HG03460 (cell line): ENCODE results near the gene CPN1.
"Not testable (repeated sequence)": the region's sequence is repeated elsewhere in the genome, so short reads cannot be mapped to it uniquely, and the experiment has no call there.

ENCODE experiments used
- ATAC-seq: cut with Tn5 transposase; IDR thresholded peaks from one replicate; pipeline ENCODE4 v1.9.1; 2021; ENCODE audit not compliant: unreplicated experiment

The CPN1 gene

GRCh38 chr10:100081075-100082001, at the start of gene CPN1:
Gene CPN1, minus strand, starts transcription at chr10:100081869. Its CDS starts 244 bp downstream, at chr10:100081625.
- ATAC-seq = no peak

- no peak for ATAC-seq
Observed at GRCh38 chr10:100130831-100131230, 49.2 kb upstream of the CPN1 start.

- ATAC-seq = no peak
Observed at GRCh38 chr10:100129424-100129823, 47.8 kb upstream of the CPN1 start.

DNA sequence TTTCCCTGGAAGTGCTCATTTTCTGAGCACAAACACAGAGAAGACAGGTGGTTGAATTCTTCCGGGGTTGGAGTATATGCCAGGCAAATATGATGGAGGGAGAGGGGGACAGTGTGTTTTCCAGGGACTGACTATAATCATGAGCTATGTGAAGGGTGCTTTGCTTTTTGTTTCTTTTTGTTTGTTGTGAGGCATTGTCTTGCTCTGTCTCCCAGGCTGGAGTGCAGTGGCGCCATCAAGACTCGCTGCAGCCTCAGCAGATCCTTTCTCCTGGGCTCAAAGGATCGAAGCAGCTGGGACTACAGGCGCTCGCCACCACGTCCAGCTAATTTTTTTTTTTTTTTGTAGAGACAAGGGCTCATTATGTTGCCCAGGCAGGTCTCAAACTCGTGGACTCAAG, 47.3 kb upstream of the CPN1 start:
- ATAC-seq = no peak

DNA sequence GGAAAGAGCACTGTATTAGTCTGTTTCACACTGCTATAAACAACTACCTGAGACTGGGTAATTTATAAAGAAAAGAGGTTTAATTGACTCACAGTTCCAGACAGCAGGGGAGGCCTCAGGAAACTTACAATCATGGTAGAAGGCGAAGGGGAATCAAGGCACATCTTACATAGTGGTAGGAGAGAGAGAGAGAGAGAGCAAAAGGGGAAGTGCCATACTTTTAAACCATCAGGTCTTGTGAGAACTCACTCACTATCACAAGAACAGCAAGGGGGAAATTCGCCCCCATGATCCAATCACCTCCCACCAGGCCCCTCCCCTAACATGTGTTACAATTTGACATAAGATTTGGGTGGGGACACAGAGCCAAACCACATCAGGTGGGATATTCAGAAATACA, 43.7 kb upstream of the CPN1 start:
- not testable (repeated sequence) for ATAC-seq

DNA sequence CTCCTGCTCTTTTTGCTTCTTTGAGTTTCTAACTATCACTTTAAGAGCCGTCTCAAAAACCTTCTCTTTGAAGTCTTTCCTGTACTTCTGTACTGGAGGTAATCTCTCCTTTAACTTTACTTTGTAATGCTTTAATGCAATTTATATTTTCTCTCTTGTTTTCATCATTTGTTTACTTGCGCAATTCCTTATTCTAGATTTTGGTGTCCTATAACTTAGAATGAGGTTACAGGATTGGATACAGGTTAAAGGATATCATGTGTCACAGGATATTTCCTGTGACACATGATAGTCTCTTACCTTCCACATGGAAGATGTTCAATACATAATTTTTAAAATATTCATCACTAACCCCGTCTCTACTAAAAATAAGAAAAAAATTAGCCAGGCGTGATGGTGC, 42.4 kb upstream of the CPN1 start:
- ATAC-seq = no peak

DNA sequence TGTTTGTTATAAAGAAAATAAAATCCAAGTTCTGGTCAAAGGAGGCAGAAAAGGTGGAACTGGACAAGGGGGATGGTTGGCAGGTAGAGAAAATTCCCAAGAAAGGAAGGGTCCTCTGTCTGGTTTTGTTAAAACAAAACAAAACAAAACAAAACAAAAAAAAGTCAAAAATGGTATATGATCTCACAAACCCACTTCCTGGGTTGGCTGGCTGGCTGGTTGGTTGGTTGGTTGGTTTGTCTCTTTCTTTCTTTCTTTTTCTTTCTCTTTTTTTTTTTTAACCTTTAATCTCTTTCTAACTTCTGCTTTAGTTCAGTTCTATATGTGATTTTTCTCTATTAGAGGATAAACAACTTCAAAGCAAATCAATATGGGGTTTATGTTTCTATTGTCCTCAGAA, 41.1 kb upstream of the CPN1 start:
- ATAC-seq = no peak

DNA sequence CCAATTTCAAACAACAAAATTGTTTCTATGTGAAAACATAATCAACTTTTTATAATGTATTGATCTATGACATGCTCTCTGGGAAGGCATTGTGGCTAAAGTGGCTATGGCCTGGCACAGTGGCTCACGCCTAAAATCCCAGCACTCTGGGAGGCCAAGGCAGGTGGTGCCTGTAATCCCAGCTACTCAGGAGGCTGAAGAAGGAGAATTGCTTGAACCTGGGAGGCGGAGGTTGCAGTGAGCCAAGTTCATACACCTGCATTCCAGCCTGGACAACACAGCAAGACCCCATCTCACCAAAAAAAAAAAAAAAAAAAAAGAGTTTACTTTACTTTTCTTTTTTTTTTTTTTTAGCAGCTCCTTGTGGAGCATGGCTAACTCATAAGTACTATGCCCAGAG, 38.9 kb upstream of the CPN1 start:
- no peak for ATAC-seq

- no peak for ATAC-seq
Observed at GRCh38 chr10:100119726-100120125, 38.1 kb upstream of the CPN1 start.

DNA sequence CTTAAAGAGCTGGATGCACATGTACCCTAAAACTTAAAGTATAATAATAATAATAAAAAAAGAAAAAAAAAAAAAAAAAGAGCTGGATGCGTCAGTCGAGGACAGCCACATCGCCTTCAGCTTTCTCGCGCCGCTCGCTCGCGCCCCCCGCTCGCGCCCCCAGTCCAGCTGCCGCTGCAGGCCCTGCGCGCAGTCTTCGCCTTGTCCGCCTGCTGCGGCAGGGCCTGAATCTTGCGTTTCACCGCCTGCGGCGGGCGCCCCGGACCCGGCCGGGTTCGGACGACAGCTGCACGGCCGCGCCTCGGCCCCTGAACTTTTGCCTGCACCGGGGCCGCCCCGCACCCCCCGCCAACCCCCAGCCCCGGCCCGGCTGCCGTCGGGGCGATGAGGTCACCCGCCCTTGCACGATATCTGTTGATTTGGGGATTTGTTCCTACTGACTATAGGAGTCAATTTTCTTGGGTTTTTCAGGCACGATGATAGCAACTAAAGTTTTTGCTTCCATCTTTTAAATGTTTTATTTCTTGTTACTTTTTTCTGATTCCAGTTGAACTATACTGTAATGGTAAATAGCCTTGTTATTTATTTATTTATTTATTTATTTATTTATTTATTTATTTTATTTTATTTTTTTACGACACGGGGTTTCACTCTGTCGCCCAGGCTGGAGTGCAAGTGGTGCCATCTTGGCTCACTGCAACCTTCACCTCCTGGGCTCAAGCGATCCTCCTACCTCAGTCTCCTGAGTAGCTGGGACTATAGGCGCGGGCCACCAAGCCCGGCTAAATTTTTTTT, 33.5 kb upstream of the CPN1 start:
- no peak for ATAC-seq

DNA sequence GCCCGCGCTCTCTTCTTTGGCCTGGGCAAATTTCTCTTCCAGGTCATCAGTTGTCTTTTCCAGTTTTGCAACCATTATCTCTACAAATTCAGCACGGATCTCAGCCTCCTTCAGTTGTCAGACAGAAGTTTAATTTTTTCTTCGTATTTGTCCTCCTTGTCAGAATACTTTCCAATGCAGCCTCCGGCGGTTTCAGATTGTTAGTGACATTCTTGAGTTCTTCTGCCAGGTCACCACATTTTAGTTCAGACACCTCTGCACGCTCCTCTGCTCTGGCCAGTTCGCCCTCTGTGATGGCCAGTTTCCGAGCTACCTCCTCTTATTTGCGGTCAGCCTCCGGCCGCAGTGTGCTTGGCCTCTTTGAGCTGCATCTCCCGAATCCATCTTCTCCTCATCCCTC, 32.8 kb upstream of the CPN1 start:
- ATAC-seq = no peak

DNA sequence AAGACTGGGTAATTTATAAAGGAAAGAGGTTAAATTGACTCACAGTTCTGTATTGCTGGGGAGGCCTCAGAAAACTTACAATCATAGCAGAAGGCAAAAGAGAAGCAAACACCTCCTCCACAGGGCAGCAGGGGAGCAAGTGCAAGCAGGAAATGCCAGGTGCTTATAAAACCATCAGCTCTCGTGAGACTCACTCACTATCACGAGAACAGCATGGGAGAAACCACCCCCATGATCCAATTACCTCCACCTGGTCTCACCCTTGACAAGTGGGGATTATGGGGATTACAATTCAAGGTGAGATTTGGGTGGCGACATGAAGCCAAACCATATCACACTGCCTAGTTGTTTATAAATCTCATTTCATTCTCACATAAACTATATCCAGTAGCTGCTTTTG, 28.0 kb upstream of the CPN1 start:
- no peak for ATAC-seq

- no peak for ATAC-seq
Observed at GRCh38 chr10:100106865-100107264, 25.2 kb upstream of the CPN1 start.

DNA sequence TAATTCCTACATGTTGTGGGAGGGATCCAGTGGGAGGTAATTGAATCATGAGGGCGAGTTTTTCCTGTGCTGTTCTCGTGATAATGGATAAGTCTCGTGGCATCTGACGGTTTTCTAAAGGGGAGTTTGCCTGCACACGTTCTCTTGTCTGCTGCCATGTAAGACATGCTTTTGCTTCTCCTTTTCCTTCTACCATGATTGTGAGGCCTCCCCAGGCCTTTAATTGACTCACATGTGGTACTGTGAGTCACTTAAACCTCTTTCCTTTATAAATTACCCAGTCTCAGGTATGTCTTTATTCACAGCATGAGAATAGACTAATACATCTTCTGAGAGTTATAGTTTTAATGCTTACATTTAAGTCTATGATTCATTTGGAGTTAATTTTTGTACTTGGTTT, 22.6 kb upstream of the CPN1 start:
- ATAC-seq = no peak

DNA sequence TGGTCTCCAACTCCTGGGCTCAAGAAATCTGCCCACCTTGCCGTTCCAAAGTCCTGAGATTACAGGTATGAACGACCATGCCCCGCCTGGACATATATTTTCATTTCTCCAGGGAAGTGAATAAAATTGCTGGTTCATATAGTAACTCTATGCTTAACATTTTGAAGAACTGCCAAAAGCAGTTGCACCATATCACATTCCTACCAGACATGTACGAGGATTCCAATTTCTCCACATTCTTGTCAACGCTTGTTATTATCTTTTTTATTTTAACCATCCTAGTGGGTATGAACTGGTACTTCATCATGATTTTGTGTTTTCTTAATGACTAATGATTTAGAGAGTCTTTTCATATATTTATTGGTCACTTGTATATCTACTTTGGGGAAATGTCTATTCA, 21.9 kb upstream of the CPN1 start:
- no peak for ATAC-seq

- ATAC-seq = no peak
Observed at GRCh38 chr10:100101192-100102076, 19.8 kb upstream of the CPN1 start.

DNA sequence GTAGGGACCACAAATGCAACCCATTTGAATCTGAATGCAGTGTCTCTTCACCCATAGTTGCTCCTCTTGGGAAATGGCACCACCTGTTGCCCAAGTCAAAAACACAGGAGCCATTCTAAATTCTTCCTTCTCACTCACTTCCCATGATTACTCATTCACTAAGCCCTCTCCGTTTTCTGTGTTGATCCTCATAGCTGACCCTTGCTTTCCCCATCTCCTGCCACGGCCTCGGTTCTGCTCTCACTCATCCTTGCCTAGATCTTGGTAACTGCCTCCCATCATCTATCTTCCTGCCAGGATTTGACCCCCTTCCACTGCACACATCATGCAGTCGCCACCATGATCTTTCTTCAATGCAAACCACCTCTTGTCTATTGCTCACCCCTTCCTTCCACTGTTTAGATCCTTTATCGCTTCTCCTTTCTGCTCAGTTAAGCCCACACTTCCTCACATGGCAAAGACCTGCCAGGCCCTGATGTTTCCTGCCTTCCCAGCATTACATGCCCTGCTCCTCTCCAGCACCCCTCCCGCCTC, 19.0 kb upstream of the CPN1 start:
- no peak for ATAC-seq

DNA sequence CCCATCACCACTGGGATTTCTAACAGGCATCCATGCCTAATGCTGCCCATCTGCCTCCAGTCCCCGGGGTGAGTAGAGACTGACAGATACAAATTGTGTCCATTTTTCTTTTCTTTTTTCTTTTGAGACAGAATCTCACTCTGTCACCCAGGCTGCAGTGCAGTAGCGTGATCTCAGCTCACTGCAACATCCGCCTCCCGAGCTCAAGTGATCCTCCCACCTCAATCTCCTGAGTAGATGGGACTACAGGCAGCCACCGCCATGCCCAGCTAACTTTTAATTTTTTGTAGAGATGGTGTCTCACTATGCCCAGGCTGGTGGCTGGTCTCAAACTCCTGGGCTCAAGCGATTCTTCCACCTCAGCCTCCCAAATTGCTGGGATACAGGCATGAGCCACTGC, 7.6 kb upstream of the CPN1 start:
- no peak for ATAC-seq

- not testable (repeated sequence) for ATAC-seq
Observed at GRCh38 chr10:100086708-100087107, 5.0 kb upstream of the CPN1 start.

DNA sequence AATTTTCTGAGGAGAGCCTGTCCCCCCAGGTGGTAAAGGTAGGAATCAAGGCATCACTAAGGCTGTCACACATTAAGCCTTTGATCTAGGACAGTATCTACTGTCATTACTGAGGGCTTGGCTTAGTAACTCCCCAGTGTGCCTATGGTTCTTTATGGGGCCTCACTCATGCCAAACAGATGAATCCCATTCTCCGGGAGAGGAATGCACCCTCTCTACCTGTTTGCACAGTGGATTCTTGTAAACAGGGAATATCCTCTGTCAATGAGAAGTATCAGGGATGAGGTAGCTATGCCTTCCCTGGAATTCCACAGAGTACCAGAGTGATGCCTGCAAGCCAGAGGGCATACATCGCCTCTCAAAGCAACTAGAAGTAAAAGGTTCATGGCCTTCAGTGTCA, 3.9 kb upstream of the CPN1 start:
- no peak for ATAC-seq

DNA sequence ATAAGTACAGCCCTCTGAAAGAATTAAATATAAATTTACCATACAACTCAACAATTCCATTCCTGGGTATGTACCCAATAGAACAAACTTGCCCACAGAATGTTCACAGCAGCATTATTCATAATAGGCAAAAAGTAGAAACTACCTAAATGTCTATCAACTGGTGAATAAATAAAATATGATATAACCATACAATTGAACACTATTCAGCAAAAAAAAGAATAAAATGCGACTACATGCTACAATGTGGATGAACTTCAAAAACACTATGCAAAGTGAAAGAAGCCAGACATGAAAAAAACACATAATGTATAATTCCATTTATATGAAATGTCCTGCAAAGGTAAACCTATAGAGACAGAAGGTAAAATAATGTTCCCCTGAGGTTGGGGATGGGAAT, 2.0 kb upstream of the CPN1 start:
- ATAC-seq = no peak
